22Rv1 (cell line): Measurements from ENCODE around the gene EIF4E3.

Source experiments
- ZFX ChIP-seq: fragments of 450-650 bp; IDR thresholded peaks from 2 replicates; pipeline ENCODE4 v1.6.1; 2017; ENCODE audit warnings: antibody characterized with exemption, borderline replicate concordance
- TF ChIP-seq, protein P1 (sequence below): fragments of 450-650 bp; IDR thresholded peaks from 2 replicates; pipeline ENCODE4 v1.5.1; 2017; ENCODE audit warnings: mild to moderate bottlenecking

DNA sequence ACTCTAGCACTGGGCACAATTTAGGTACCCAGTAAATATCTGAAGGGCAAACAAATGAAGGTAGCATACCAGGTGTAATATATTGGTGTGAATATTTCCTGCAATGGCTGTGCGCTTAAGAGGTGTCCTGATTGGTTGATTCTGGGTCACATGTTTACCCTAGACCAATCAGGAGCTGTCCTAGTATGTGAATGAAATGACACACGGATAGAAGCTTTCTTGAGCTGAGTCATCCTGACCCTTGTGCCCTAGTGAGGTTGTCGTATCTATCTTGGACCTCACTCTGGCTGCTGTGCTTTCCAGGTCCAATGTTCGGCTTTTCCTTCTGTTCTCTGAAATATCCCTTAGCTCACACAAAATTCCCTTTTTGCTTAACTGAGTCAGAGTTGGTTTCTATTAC, 83.5 kb downstream of the EIF4E3 start:
- TF ChIP-seq, protein P1, sequence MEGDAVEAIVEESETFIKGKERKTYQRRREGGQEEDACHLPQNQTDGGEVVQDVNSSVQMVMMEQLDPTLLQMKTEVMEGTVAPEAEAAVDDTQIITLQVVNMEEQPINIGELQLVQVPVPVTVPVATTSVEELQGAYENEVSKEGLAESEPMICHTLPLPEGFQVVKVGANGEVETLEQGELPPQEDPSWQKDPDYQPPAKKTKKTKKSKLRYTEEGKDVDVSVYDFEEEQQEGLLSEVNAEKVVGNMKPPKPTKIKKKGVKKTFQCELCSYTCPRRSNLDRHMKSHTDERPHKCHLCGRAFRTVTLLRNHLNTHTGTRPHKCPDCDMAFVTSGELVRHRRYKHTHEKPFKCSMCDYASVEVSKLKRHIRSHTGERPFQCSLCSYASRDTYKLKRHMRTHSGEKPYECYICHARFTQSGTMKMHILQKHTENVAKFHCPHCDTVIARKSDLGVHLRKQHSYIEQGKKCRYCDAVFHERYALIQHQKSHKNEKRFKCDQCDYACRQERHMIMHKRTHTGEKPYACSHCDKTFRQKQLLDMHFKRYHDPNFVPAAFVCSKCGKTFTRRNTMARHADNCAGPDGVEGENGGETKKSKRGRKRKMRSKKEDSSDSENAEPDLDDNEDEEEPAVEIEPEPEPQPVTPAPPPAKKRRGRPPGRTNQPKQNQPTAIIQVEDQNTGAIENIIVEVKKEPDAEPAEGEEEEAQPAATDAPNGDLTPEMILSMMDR = no peak
- TF ChIP-seq ZFX = no peak
